GM12878 (cell line): ENCODE results near the gene FOS. TPM values are rescaled to one million over a fixed set of nuclear protein-coding genes. Genes with fewer than 3 reads are reported as not detected.

Experiments
- ATAC-seq: fragments of 200-7000 bp; cut with Tn5 transposase; 3 replicates; pipeline ENCODE4 v1.9.1; 2020; ENCODE audit warnings: mild to moderate bottlenecking, moderate library complexity
- BruUV-seq: library from RNA; stranded (reverse); fragments of 400-500 nt; replicated peaks from 2 replicates; lab custom pipeline; 2021; lab: Mats Ljungman, UMichigan
- CTCF ChIA-PET: fragments of 300-600 bp; sonication (Branson Sonifier 250); formaldehyde crosslinking; extraction: SDS; loops from one replicate; lab custom pipeline; 2021; ENCODE audit warnings: inconsistent platforms; lab: Yijun Ruan, JAX
- POLR2A ChIA-PET: fragments of 350-600 bp; formaldehyde crosslinking; extraction: SDS; loops from one replicate; lab custom pipeline; 2021; ENCODE audit warnings: inconsistent platforms; lab: Charles Lee
- RAD21 ChIA-PET: fragments of 300-600 bp; sonication (Branson Sonifier 250); formaldehyde crosslinking; loops from one replicate; lab custom pipeline; 2023; ENCODE audit warnings: antibody characterized with exemption; ENCODE audit not compliant: unreplicated experiment; lab: Charles Lee
- SMC1A ChIA-PET: fragments of 300-600 bp; sonication (Branson Sonifier 250); formaldehyde crosslinking; loops from one replicate; lab custom pipeline; 2023; ENCODE audit not compliant: unreplicated experiment, uncharacterized antibody; lab: Charles Lee
- DNase-seq: peaks from one replicate; pipeline ENCODE4 v3.0.0-alpha.2; 2011; ENCODE audit warnings: low read depth, low spot score
- FAIRE-seq: peaks from 3 replicates; lab custom pipeline; 2011; peaks lifted over from hg19 to GRCh38; lab: Jason Lieb, UNC
- H2AFZ ChIP-seq: 2 replicates; pipeline ENCODE4 v1.6.0; 2011; ENCODE audit warnings: low read depth, low read length, control low read depth; ENCODE audit not compliant: control insufficient read depth
- H3K27ac ChIP-seq: 2 replicates; pipeline ENCODE4 v1.5.1; 2011; ENCODE audit warnings: control low read depth; ENCODE audit not compliant: control insufficient read depth, insufficient read depth
- H3K27me3 ChIP-seq, 2 experiments: replicated peaks in 1 of 2; 2 replicates each; pipeline versions ENCODE4 v1.6.0 to v1.6.1; 2011; ENCODE audit warnings: low read length in 1 of 2; ENCODE audit not compliant: control insufficient read depth in 2 of 2, insufficient read depth in 2 of 2
- H3K36me3 ChIP-seq, 2 experiments: 2 replicates each; pipeline ENCODE4 v1.5.1; 2011; ENCODE audit warnings: low read length in 1 of 2; ENCODE audit not compliant: control insufficient read depth in 2 of 2, insufficient read depth in 2 of 2
- H3K4me1 ChIP-seq: 2 replicates; pipeline ENCODE4 v1.6.1; 2011; ENCODE audit warnings: mild to moderate bottlenecking, low read length, moderate library complexity, mixed read lengths; ENCODE audit not compliant: control insufficient read depth, insufficient read depth
- H3K4me2 ChIP-seq: 2 replicates; pipeline ENCODE4 v1.6.0; 2011; ENCODE audit warnings: control low read depth; ENCODE audit not compliant: control insufficient read depth, insufficient read depth
- H3K4me3 ChIP-seq: fragments of 200-600 bp; sonication (generic); 2 replicates; pipeline ENCODE4 v1.5.1; 2016
- H3K79me2 ChIP-seq: 2 replicates; pipeline ENCODE4 v1.6.0; 2011; ENCODE audit warnings: low read length; ENCODE audit not compliant: control insufficient read depth, insufficient read depth
- H3K9ac ChIP-seq: 2 replicates; pipeline ENCODE4 v1.8.0; 2011; ENCODE audit warnings: low read length, control low read depth, mixed read lengths; ENCODE audit not compliant: control insufficient read depth, insufficient read depth
- H3K9me3 ChIP-seq: replicated peaks from 3 replicates; pipeline ENCODE4 v1.5.1; 2011; ENCODE audit warnings: mild to moderate bottlenecking, low read length; ENCODE audit not compliant: control insufficient read depth, insufficient read depth
- H4K20me1 ChIP-seq: 2 replicates; pipeline ENCODE4 v1.6.0; 2011; ENCODE audit not compliant: control insufficient read depth, insufficient read depth
- BHLHE40 ChIP-seq, 2 experiments: fragments of 450-650 bp in 1 of 2; IDR thresholded peaks; 2 replicates each; pipeline ENCODE4 v1.6.1; 2011 to 2017; ENCODE audit warnings: low read depth in 2 of 2, borderline replicate concordance in 1 of 2, improper control_type of control experiment in 1 of 2, low read length in 1 of 2, mild to moderate bottlenecking in 1 of 2
- EED ChIP-seq: sonication (generic); IDR thresholded peaks from 2 replicates; pipeline ENCODE4 v1.6.1; 2016; ENCODE audit warnings: antibody characterized with exemption, low read depth
- EGR1 ChIP-seq, 2 experiments: IDR thresholded peaks; 1 replicate in 1 of 2; 2 replicates in 1 of 2; pipeline ENCODE4 v1.6.1; 2011 to 2012; ENCODE audit warnings: low read depth in 2 of 2, low read length in 2 of 2, borderline replicate concordance in 1 of 2, mild to moderate bottlenecking in 1 of 2, moderate library complexity in 1 of 2
- GATAD2B ChIP-seq: fragments of 450-650 bp; conservative IDR thresholded peaks from 2 replicates; pipeline ENCODE4 v1.6.1; 2017; ENCODE audit warnings: low read depth, mild to moderate bottlenecking, moderate library complexity
- IKZF1 ChIP-seq: fragments of 450-650 bp; conservative IDR thresholded peaks from 2 replicates; pipeline ENCODE4 v1.6.1; 2017; ENCODE audit warnings: antibody characterized with exemption, mild to moderate bottlenecking
- NR2F1 ChIP-seq: fragments of 450-650 bp; conservative IDR thresholded peaks from 2 replicates; pipeline ENCODE4 v1.6.1; 2017; ENCODE audit warnings: mild to moderate bottlenecking
- NRF1 ChIP-seq: conservative IDR thresholded peaks from 2 replicates; pipeline ENCODE4 v1.6.1; 2011; ENCODE audit warnings: mild to moderate bottlenecking, low read depth, low read length, improper control_type of control experiment
- SPI1 ChIP-seq: IDR thresholded peaks from 2 replicates; pipeline ENCODE4 v1.6.1; 2011; ENCODE audit warnings: low read depth, mild to moderate bottlenecking, low read length, moderate library complexity, borderline replicate concordance; ENCODE audit not compliant: insufficient read depth
- WGBS: methylation state at CpG from one replicate; pipeline ENCODE4 v1.1.6; 2016; ENCODE audit warnings: low lambda C conversion rate; ENCODE audit not compliant: insufficient replicate concordance, insufficient coverage; ENCODE audit errors: missing lambda C conversion rate; 5-methylcytosine and 5-hydroxymethylcytosine counted together
- in situ Hi-C: fragments of 300-500 bp; cut with MboI; formaldehyde crosslinking; loops from 9 replicates; pipeline ENCODE4 v1.14.3; 2018; ENCODE audit warnings: mixed read lengths
- intact Hi-C: fragments of 100-400 bp; cut with micrococcal nuclease; formaldehyde crosslinking; loops from one replicate; pipeline ENCODE4 v1.14.2; 2022; ENCODE audit not compliant: unreplicated experiment
- polyA plus RNA-seq, 11 experiments: library from polyadenylated mRNA; depleted of rRNA in 4 of 11; unstranded in 6 of 11; stranded (reverse) in 5 of 11; fragments of >200 nt; fragmentation: Nextera tagmentation in 4 of 11; fragmentation: Illumina TruSeq in 1 of 11; extraction: Ambion mirVana in 4 of 11; extraction: Trizol in 1 of 11; gene quantifications; 1 replicate in 1 of 11; 2 replicates in 10 of 11; pipeline versions ENCODE4 v1.2.1 to v1.2.3, GENCODE V29; 2011 to 2016; ENCODE audit warnings: inconsistent platforms in 2 of 11, missing spikeins in 2 of 11, low read depth in 1 of 11
- total RNA-seq, 4 experiments: library from RNA; depleted of rRNA in 3 of 4; stranded (reverse); fragments of >200 nt in 3 of 4; fragmentation: Illumina TruSeq in 1 of 4; extraction: Trizol in 1 of 4; gene quantifications; 2 replicates each; pipeline versions ENCODE4 v1.2.1 to v1.2.3, GENCODE V29; 2013 to 2021

Gene FOS
- total and polyA plus RNA-seq, 10 of the 15 experiments (the other 5 are each of a cell fraction or from before 2014, with no cell fraction given) = 0.02 to 0.95 (median 0.38) TPM

- in situ Hi-C loops (loop anchor here (5.0 to 10.0 kb wide), 2 partner anchors 153 to 169 kb away; no protein-coding TSS in a partner anchor), intact Hi-C loops (loop anchor here (10.0 kb wide), 1 partner anchor 357 kb away; no protein-coding TSS in a partner anchor)
- no peaks in the 10 kb centered on the region for H3K9me3 ChIP-seq
- ChIA-PET POLR2A (interaction anchor here (0.7 to 1.0 kb wide), 3 partner anchors 111 to 291 kb away, joined by 3 to 5 read pairs (median 3); no protein-coding TSS in a partner anchor), SMC1A (interaction anchor here (0.6 to 13.3 kb wide), 15 partner anchors 8 to 1005 kb away, joined by 3 to 180 read pairs (median 4); no protein-coding TSS in a partner anchor), RAD21 (interaction anchor here (1.0 to 5.8 kb wide), 12 partner anchors 90 to 441 kb away, joined by 3 to 37 read pairs (median 3); no protein-coding TSS in a partner anchor), CTCF (interaction anchor here (0.7 to 14.0 kb wide), 19 partner anchors 16 to 441 kb away, joined by 3 to 279 read pairs (median 4); partner anchors contain the start of genes EIF2B2 and NEK9)
- H3K27me3 ChIP-seq = no peaks in the 10 kb centered on the region
- H3K9ac ChIP-seq = no peak overlapping the region
- H2AFZ ChIP-seq = peak overlapping the region; percentile 45; the same call in 1 of the 2 replicates
- TF ChIP-seq SPI1 (0 out of 2 replicates have a peak, but pooled peaks have one; percentile 3), EED (0 out of 2 replicates have a peak, but pooled peaks have one; percentile 20), NRF1 (no peak), IKZF1 (peak; percentile 35; the same call in 1 of the 2 replicates), EGR1 (IDR thresholded peaks at IDR 0.05; ENCODE audit: borderline replicate concordance in 1 of 2, low read depth in 2 of 2, low read length in 2 of 2) (peak in 1 of 2 experiments; percentile 50; a peak in 1 of 3 replicates), BHLHE40 (IDR thresholded peaks at IDR 0.05; ENCODE audit: borderline replicate concordance in 1 of 2, low read depth in 2 of 2, low read length in 1 of 2) (no peak), GATAD2B (no peak), NR2F1 (peak; percentile 38; the same call in 1 of the 2 replicates)
- H4K20me1 ChIP-seq = no peaks in the 10 kb centered on the region
- H3K36me3 ChIP-seq = no peaks in the 10 kb centered on the region
- DNase-seq (no peak), ATAC-seq (peak; percentile 29; the same call in 1 of the 3 replicates), FAIRE-seq (no peak)
- H3K4me3 ChIP-seq = no peak overlapping the region
- H3K27ac ChIP-seq = no peak overlapping the region
- WGBS = 50% methylated on average over 8 of the region's 9 CpGs
- no TSS peak for BruUV-seq
- no peak overlapping the region for H3K4me2 ChIP-seq
- H3K79me2 ChIP-seq = no peaks in the 10 kb centered on the region
- no peaks in the 10 kb centered on the region for H3K4me1 ChIP-seq
Observed at GRCh38 chr14:75301666-75302325, 23.2 kb downstream of the FOS start.
